GM12865 (cell line): ENCODE data around the gene MOBP.

Experiments used
- DNase-seq: peaks from one replicate; pipeline ENCODE4 v3.0.0; 2010; ENCODE audit warnings: low read depth
- H3K4me3 ChIP-seq: 2 replicates; pipeline ENCODE4 v1.5.1; 2011; ENCODE audit warnings: mild to moderate bottlenecking, low read depth, low read length, control low read depth
- TF ChIP-seq, protein P1 (sequence below): IDR thresholded peaks from 2 replicates; pipeline ENCODE4 v1.5.1; 2011; ENCODE audit warnings: low read length, control low read depth, low read depth, inconsistent platforms; ENCODE audit not compliant: insufficient read depth; ENCODE audit errors: missing control alignments

Gene MOBP

DNA sequence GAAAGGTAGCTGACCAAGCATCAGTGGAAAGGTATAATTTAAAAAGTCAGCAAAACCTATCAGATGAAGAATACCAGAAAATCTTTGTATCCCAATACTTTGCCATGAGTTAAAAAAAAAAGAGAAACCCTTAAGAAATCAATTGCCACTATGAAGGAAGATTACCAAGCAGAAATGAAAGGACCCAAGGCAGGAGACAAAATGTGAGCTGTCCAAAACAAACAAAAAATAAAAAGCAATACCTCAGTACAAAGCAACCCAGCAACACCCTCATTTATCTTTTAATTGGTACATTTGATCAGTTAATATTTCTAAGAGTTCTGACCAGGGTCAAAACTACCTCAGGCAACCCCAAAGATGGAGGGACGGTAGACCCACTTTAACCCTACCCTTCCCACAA lies 65.3 kb downstream of the MOBP start:
- H3K4me3 ChIP-seq: no peak overlapping the region
- TF ChIP-seq, protein P1, sequence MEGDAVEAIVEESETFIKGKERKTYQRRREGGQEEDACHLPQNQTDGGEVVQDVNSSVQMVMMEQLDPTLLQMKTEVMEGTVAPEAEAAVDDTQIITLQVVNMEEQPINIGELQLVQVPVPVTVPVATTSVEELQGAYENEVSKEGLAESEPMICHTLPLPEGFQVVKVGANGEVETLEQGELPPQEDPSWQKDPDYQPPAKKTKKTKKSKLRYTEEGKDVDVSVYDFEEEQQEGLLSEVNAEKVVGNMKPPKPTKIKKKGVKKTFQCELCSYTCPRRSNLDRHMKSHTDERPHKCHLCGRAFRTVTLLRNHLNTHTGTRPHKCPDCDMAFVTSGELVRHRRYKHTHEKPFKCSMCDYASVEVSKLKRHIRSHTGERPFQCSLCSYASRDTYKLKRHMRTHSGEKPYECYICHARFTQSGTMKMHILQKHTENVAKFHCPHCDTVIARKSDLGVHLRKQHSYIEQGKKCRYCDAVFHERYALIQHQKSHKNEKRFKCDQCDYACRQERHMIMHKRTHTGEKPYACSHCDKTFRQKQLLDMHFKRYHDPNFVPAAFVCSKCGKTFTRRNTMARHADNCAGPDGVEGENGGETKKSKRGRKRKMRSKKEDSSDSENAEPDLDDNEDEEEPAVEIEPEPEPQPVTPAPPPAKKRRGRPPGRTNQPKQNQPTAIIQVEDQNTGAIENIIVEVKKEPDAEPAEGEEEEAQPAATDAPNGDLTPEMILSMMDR: no peak
- no peak for DNase-seq

DNA sequence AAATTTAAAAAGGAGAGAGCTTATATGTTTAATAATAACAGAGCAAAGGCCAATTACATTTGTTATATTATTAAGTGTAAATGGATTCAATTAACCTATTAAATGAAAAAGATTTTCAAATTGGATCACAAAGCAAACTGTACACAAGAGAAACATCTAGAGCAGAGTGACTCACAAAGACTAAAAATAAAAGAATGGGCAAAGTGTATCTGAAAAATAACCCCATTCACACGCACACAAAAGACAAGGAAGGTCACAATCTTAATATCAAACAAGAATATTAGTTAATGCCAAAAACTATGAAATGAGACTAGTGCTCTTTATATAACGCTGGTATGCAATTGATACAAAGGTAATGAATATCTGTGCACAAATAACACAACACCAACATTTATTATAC lies 65.7 kb downstream of the MOBP start:
- no peak overlapping the region for H3K4me3 ChIP-seq
- TF ChIP-seq, protein P1: no peak
- no peak for DNase-seq

DNA sequence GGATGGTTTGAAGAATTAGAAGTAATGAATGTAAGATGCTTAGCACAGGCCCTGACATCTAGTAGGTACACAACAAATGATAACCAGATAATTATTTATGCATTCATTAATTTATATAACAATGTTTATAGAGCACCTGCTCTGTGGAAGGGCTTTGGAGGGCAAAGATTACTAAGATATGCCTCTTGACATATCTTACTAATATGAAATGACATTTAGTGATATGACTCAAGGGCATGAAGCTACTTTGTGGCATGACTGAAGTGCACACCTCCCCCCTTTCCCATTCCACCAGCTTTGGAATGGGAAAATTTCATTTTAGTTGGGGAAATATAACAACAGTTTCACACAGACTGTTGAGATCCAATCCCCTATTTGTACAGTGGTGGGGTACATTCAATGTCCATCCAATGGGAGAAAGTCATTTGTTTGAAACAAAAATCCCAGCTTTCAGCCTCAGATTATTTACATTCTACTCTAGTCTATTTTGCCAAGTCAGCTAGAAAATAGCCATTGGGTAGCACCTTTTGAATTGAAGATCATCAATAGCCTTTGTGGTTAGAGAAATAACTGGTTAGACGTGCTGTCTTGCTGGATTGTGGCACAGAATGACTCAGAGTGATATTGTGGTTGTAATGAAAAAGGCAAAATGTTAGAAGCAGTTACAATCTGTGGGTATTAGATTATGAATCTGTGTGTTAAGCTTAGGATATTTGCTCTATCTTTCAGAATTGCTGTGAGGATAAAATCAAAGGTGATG lies 72.9 kb downstream of the MOBP start:
- TF ChIP-seq, protein P1: no peak
- DNase-seq: peak; percentile 46
- H3K4me3 ChIP-seq: no peak overlapping the region

DNA sequence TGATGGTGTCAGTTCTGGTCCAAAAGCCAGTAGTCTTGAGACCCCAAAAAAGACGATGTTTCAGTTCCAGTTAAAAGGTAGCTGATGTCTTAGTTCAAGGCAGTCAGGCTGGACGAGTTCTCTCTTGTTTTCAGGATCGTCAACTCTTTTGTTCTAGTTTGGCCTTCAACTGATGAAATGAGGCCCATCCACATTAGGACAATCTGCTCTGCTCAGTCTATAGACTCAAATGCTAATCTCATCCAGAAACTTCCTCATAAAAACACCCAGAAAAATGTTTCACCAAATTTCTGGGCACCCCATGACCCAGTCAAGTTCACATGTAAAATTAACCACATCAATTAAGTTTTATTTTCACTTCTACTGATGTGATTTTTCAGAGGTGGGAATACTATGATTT lies 74.0 kb downstream of the MOBP start:
- no peak overlapping the region for H3K4me3 ChIP-seq
- DNase-seq: no peak
- TF ChIP-seq, protein P1: no peak

DNA sequence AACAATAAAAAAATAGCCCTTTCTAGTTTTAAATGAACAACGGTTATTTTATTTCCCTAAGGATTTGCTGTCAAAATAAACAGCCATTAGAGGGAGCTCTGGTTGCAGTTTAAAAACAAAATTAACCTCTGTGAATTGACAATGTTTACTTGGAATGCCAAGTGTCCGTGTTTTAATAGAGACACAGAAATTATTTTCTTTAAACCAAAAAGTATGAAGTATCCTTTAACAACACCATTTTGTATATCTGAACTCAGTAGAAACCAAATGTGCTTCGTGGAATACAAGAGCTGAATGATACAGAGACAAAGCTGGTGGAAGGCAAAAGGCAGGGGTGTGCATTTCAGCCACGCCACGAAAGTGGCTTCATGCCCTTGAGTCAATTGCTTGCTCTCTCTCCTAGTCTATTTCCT lies 74.4 kb downstream of the MOBP start:
- TF ChIP-seq, protein P1: peak; percentile 14
- no peak overlapping the region for H3K4me3 ChIP-seq
- no peak for DNase-seq

DNA sequence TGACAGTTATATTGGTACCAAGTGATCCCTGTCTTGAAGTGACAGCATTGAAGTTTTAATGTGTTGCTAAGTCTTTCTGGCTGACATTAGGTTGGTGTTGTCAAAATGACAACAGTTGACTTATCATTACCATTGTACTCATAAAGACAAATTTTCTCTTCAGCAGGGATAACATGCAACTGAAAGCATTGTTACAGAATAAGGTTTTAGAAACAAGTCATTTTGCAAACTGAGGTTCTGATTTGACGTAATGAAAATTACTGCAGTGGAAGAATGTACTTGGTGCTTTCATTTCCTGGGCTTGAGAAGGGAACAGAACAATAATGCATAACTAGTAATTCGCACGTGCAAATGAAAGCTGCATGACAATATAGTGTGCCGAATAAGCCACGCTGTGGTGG lies 75.1 kb downstream of the MOBP start:
- no peak overlapping the region for H3K4me3 ChIP-seq
- peak; percentile 47 for DNase-seq
- TF ChIP-seq, protein P1: no peak

DNA sequence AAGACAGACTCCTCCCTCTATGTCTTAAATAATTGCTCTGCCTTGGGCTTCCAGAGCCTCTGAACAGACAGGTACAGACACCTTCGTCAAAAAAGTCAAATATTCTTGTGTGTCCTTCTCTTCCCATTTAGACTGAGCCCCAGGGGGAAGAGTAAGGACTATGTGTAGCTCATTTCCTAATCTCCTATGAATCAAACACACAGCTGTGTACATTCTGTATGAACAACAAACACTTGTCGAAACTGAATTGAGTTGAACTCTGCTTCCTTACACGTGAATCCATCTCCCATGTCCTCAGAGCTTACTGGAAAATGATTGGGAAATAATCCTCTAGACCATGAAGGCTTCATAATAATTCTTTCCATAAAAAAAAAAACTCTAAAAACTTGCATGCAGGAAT lies 80.8 kb downstream of the MOBP start:
- no peak overlapping the region for H3K4me3 ChIP-seq
- no peak for DNase-seq
- TF ChIP-seq, protein P1: no peak
